NCI-H187 (cell line): ENCODE data around the gene TSPEAR.
"Not testable (repeated sequence)": the region's sequence is repeated elsewhere in the genome, so short reads cannot be mapped to it uniquely, and the experiment has no call there.

Experiments used
- DNase-seq, 2 experiments: peaks; one replicate each; lab custom pipeline; 2025; lab: John Stamatoyannopoulos, UW

The TSPEAR gene

DNA sequence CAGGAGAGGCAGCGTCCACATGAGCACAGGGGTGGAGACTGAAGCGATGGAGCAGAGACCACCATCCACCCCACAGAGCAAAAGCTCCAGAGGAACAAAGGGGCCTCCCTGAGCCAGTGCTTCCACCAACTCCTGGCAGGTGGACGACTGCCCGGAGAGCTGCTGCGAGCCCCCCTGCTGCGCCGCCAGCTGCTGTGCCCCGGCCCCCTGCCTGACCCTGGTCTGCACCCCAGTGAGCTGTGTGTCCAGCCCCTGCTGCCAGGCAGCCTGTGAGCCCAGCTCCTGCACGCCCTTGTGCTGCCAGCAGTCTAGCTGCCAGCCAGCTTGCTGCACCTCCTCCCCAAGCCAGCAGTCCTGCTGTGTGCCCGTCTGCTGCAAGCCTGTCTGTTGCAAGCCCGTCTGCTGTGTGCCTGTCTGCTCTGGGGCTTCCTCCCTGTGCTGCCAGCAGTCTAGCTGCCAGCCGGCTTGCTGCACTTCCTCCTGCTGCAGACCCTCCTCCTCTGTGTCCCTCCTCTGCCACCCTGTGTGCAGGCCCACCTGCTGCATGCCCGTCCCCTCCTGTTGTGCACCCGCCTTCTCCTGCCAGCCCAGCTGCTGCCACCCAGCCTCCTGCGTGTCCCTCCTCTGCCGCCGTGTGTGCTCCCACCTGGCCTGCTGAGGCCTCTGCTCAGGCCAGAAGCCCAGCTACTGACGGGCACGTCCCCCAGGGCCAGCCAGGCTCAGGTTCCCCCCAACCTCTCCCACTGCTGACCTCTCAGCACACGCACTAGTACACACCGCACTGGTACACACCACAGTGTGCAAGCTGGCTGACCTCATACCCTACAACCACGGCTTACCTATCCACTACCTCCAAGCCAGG, 9.0 kb downstream of the TSPEAR start:
- no peak for DNase-seq

DNA sequence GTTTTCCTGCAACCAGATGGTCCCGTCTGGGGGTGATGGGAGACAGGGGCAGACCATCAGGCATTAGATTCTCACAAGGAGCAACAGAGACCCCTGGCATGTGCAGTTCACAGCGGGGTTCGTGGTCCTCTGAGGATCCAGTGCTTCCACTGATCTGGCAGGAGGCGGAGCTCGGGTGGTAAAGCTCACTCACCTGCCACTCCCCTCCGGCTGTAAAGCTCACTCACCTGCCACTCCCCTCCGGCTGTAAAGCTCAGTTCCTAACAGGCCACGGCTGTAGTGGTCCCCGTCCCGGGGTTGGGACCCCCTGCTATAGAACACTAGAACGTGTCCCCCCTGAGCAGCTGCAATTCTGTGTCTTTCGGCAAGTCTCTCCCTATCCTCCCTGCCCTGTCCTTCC, 9.8 kb downstream of the TSPEAR start:
- no peak for DNase-seq

DNA sequence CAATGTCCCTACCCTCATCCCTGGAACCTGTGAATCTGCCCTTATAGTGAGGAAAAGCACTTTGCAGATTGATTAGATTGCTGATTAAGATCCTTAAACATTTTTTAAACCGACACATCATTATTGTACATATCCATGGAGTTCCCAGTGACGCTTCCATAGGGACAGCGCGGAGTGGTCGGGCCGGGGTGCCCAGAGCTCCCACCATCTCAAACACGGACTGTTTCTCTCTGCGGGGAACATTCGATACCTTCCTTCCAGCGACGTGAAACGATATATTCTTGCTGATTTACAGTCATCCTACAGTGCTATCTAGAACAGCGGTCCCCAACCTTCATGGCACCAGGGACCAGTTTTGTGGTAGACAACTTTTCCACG, 10.4 kb downstream of the TSPEAR start:
- no peak for DNase-seq

DNA sequence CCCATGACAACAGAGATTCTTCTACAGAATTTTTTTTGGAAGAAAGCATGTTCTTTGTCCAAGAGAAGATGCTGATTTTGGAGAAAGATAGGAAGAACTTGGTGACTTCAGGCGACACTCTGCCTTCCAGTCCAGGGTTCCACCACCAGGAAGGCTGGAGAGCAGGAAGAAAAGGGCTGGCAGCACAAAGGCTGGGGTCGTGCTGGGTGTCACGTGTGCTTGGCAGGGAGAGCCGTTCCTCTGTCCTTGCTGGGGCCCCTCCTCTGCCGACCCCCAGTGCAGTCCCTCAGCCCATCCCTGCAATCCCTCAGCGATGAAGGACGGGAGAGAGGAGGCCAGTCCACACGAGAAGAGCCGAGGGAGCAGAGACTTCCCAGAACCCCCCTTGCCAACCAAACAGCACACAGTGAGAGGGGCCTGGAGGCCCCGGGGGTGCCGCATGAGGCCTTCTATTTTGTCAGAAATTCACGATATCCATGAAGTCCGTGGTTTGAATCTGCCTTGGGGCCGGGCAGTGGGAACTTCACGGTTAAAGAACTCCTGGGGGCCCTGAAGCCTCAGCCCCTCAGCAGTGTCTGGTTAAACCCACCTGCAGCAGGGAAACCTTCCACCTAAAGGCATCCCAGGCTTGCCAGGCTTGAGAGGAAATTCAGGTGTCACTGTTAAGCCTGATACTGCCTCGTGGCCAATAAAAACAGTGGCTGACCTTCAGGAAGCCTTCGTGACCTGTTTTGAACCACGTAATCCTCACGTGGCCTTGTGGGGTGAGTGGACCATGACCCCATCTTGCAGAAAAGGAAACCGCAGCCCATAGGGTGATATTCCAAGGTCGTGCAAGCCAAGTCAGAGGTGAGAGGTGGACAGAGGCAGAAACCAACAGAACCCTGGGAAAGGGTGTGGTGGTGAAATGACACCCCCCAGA, 11.0 kb downstream of the TSPEAR start:
- DNase-seq, result no peak

DNA sequence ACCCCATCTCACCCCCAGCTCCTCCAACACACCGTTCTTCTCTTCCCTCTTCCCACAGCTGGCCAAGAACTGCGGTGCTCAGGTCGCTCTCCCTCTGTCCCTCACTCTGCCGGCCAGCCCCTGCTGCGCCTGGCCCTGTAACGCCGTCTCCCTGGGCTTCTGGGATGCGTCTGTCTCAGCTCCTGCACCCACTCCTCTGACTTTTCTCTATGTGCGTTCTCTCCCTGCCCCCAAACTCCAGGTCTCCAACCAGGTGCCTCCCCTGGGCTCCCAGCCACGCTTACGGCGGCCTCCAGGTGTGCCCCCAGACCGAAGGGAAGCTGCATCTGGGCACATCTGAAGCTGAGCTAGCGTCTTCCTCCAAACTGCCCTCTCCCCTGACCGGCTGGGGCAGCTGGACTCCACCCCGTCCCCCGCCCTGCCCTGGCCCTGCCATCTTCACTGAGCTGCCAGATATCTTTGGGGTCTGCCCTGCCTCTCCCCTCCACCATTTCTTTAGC, 11.8 kb downstream of the TSPEAR start:
- no peak for DNase-seq

DNA sequence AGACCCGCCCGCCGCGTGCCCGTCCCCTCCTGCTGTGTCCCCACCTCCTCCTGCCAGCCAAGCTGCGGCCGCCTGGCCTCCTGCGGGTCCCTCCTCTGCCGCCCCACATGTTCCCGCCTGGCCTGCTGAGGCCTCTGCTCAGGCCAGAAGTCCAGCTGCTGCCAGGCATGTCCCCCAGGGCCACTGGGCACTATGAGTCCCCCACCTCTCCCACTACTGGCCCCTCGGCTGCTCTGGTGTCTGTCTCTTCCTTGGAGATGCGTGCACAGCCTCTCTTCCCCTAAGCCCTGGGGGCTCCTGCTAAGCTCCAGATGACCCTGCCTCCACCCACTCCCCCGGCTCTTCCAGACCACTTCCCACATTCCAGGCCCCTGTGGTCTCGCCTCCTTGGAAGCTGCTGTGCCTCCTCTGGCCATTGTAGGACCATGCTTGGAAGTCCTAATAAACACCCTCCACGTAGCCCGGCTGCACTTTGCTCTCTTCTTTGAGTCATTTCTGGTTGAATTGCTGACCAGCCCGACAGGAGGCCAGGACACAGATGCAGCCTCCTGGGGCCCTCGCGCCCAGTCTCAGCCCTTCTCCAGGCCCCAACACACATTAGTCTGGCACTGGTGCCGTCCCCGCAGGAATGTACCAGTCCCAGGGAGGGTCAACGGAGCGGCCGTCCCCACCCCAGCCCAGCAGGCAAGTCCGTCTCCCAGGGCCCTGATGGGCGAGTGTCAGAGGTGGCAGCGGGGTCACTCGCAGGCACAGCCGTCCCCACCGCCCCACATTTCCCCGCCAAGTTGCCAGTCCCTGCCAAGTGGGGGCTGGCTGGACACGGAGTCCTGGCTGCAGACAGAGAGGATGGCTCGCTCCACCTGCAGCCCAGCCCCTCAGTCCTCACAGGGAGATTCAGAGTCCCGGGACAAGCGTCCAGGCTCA, 13.3 kb downstream of the TSPEAR start:
- DNase-seq, result no peak

DNA sequence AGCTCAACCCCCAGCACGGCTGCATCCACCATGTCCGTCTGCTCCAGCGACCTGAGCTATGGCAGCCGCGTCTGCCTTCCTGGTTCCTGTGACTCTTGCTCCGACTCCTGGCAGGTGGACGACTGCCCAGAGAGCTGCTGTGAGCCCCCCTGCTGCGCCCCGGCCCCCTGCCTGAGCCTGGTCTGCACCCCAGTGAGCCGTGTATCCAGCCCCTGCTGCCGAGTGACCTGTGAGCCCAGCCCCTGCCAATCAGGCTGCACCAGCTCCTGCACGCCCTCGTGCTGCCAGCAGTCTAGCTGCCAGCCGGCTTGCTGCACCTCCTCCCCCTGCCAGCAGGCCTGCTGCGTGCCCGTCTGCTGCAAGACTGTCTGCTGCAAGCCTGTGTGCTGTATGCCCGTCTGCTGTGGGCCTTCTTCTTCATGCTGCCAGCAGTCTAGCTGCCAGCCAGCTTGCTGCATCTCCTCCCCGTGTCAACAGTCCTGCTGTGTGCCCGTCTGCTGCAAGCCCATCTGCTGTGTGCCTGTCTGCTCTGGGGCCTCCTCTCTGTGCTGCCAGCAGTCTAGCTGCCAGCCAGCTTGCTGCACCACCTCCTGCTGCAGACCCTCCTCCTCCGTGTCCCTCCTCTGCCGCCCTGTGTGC, 14.1 kb downstream of the TSPEAR start, which contains the start of gene KRTAP10-12:
Gene KRTAP10-12 (plus strand): TSS at position 1 of the 639 bp plus-strand sequence. CDS start 30 bp downstream, at position 31.
- DNase-seq, result not testable (repeated sequence)

DNA sequence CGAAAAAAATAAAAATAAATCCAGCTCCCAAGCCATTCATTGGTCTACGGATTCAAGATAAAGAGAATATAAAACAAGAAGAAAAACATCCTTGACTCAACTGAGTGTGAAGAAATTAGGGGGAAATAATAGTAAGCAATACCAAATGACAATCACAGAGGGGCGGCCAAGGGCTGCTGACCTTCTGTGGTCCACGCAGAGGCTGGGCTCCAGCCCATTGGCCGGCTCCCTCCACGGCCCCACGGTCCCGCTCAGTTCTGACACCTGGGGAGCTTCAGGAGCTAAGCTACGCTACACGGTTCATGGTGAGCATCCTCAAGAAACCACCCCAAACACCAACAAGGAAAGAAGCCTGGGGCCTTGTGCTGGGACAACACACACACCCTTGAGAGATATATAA, 14.8 kb downstream of the TSPEAR start:
- DNase-seq, result no peak

DNA sequence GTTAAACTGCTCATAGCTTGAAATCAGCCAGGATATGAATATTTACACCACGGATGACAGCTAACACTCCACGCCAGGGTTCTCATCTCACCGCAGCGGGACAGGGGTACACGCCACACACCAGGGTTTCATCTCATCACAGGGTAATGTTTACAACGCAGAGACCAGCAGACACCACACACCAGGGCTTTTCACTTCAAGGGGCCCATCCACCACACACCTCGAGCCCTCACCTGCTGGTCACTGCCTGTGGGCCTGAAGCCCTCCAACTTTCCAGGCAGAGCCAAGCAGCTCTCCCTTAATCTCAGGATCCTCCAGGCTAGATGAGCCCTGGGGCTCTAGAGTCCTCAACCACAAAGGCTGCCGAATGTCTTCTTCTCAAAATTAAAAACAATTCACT, 15.7 kb downstream of the TSPEAR start:
- no peak for DNase-seq

DNA sequence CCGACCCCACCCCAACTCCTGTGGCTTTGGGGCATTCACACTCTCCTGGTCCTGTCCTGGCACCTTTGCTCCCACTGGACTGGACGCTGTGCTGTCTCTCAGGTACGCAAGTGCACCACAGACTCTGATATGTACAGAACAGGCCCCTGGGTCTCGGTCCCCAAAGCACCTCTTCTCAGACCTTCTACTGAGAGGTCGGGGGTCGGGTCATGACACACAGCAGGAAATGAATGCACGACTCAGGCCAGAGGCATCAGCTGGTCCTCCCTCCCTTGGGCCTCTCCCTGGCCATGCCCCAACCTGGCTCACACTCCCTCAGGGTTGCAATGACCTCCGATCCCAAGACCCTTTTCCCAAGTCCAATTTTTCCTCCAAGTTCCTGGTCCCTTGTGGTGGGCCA, 16.2 kb downstream of the TSPEAR start:
- DNase-seq, result no peak

DNA sequence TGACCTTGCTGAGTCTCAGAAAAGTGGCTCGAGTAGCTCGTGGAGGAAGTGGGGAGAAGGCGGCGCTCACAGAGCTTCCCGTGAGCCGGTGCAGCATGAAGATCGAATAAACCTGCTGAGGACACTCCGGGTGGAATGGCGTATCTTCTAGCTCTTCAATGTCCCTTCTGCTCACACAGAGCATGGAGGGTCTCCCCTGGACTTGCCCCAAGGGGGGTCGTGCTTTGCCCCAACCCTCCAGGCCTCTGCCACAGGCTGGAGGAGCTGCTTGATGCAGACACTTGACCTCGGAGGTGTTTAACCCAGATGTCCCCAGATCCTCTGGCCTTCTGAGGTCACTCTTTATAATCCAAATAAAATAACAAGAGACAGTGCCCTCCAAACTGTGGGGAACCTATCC, 16.6 kb downstream of the TSPEAR start:
- DNase-seq, result no peak

DNA sequence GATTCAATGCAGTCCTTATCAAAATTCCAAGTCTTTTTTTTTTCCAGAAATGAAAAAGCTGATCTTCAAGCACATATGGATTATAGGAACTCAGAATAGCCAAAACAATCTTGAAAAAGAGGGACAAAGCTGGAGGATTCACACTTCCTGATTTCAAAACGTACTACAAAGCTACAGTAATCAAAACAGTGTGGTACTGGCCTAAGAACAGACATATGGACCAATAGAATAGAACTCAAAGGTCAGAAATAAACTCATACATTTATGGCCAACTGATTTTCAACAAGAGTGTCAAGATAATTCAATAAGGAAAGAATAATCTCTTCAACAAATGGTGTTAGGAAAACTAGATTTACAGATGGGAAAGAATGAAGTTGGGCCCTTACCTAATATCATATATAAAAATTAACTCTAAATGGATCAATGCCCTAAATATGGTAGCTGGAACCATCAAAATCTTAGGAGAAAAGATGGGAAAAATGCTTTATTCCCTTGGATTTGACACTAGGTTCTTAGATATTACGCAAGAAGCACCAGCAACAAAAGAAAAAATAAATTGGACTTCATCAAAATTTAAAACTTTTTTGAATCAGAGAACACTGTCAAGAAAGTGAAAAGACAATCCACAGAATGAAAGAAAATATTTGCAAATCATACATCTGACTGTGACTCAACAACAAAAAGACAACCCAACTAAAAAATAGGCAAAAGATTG, 18.4 kb downstream of the TSPEAR start:
- no peak for DNase-seq

DNA sequence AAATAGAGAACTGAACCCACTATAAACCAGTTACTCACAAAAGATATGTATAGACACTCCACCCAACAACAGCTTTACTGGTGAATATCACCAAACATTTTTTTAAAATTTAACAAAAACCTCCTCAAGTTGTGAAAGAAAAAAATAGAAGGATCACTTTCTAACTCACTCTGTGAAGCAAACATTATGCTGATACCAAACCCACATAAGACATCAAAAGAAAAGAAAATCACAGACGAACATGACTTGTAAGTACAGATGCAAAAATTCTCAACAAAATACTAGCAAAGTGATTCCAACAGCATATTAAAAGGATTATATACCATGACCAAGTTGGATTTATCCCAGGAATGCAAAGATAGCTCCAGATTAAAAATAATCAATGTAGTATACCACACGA, 19.7 kb downstream of the TSPEAR start:
- DNase-seq, result no peak

DNA sequence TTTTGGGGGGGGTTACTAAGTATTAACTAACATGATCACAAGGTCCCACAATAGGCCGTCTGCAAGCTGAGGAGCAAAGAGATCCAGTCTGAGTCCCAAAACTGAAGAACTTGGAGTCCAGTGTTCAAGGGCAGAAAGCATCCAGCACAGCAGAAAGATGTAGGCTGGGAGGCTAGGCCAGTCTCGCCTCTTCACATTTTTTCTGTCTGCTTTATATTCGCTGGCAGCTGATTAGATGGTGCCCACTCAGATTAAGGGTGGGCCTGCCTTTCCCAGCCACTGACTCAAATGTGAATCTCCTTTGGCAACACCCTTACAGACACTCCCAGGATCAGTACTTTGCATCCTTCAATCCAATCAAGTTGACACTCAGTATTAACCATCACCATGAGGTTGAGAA, 21.6 kb downstream of the TSPEAR start:
- DNase-seq, result not testable (repeated sequence)

DNA sequence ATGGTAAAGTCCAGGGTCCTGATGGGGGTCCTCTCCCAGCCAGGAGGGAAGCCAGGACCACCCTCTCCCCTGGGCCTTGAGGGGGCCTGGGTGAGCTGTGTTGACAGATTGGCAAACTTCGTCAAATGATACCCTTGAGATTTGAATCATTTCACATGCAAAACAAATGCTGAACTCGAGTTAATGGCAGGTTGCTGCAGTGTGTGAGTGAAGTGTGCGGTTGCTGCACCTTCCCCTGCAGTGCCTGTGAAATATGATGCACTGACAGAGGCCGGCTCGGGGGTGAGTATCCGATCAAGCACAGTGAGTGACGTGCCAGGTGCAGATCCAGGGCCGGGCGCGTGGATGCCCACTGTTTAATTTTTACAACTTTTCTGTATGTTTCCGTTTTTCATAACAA, 23.7 kb downstream of the TSPEAR start:
- peak; percentile 63 to 74 for DNase-seq

DNA sequence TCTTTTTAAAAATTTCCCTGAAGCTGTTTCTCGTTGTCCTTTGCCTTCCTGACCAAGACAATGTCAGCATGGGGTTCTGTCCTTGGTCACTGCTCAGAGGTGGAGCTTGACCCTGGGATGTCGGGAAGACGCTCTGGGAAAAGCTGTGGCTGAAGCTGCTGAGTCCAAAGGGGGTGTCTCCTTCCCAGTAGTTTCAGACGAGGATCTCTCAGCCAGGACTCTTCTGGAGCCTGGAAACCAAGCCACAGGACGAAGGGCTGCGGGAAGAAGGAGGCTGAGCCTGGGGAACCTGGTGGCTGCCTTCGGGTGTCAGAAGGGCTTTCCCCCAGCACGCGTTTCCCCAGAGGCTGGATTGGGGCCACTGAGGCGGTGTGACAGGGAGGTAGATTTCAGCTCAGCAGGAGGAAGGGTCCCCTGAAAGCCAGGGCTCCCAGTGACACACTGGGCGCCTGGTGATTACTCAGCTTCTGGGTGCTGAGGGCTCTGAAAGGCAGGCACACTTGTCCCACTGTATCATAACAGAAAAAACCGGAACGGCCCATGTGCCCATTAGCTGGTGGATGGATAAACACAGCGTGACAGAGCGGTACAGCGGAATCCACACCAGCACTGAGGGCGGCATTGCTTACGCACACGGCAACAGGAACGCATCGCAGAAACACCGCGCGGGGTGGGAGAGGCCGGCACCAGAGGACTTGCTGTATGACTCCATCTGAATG, 24.4 kb downstream of the TSPEAR start:
- DNase-seq, result peak in 1 of 2 experiments; percentile 63

DNA sequence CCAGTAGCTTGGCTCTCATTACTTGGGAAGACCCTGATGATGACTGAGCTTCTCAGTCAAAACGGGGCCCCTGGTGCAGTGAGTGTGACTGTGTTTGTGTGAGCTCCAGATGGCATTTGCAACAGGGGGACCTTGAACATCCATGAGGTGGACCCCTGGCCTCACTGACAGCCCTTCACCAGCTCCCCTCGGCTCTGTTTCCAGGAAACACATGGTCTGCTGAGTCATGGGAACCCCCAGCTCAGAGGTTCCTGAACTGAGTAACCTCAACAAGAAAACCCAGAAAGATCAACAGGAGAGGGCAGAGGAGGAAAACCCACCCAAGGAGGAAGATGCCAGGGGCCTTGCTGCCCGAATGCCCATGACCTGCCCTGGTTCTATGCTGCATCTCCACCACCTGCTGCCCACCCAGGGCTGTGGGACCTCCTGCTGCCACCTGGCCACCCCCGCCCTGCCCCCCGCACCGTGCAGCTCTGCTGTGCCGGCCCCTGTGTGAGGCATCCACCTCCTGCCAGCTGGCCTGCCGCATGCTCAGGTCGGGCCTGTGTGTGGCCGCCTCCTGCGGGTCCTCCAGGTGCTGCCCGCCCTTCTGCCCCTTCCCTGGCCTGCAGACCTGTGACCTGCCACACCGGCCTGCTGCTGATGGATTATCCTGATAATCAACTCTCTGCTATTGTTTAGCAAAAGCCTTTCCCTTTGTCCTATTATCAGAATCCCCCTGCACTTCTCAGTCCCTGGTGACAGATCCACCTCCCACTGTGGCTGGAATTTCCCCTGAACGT, 25.2 kb downstream of the TSPEAR start:
- DNase-seq, result no peak

DNA sequence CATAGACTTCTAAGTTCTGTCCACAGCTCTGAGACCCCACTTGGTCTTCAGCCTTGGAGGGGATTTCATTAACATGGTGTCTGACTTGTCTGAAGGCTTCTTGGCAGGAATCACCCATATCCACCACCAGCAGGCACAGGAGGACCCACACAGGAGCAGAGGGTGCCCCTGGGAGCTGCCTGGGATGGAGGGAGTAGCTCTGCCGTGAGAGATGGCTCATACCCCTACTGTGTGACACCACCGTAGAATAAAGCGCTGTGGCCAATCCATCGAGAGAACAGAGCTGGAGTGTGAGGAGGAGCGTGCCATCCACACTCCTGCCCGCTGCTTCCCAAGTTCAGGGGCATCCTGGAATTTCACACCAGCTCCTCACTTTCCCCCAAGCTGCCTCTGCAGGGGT, 26.3 kb downstream of the TSPEAR start:
- DNase-seq, result not testable (repeated sequence)

DNA sequence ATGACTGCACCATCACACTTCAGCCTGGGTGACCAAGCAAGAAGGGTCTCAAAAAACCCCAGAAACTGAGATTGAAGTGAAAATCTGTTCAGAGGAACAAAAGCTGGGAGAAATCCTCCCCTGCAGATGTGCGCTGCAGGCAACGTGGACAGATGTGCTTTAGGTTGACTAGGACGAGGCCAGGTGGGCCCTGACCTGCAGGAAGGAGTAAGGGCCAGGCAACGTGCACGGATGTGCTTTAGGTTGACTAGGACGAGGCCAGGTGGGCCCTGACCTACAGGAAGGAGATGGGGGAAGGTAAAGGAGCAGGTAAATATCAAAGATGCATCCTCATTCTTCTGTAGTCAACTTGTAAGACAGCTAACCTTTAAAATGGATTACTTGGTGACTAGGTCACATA, 26.9 kb downstream of the TSPEAR start:
- DNase-seq, result no peak
